ENCODE measurements around the gene ARG2.

The ARG2 gene

GRCh38 chr14:67630186-67630585 is 10.5 kb downstream of the ARG2 start:
- no peaks in the 10 kb centered on the region for H3K79me2 ChIP-seq (ENCODE audit: control insufficient read depth, low read length)
- no peak for TF ChIP-seq EZH2phosphoT487 (IDR thresholded peaks at IDR 0.05; ENCODE audit: borderline replicate concordance, low read length)
- no peak for TF ChIP-seq CTCF (IDR thresholded peaks at IDR 0.05; ENCODE audit: low read depth, low read length, poor library complexity, severe bottlenecking)
- no peaks in the 10 kb centered on the region for H3K4me1 ChIP-seq (ENCODE audit: control insufficient read depth, low read length)
- no peaks in the 10 kb centered on the region for H4K20me1 ChIP-seq (ENCODE audit: control insufficient read depth, insufficient read depth, low read depth, low read length)
- H3K9me2 ChIP-seq (replicated peaks; ENCODE audit: control insufficient read depth, low read length): no peaks in the 10 kb centered on the region
- no peaks in the 10 kb centered on the region for H3K36me3 ChIP-seq (ENCODE audit: control insufficient read depth, low read length)
- no peak overlapping the region for H3K4me2 ChIP-seq (ENCODE audit: low read length)
- H3K27me3 ChIP-seq (ENCODE audit: control insufficient read depth, low read length): 0 out of 2 replicates have a peak, but pooled peaks cover 2% of the 10 kb centered on the region
- H3K9me3 ChIP-seq (ENCODE audit: control insufficient read depth, insufficient read depth, low read length): no peaks in the 10 kb centered on the region
- H3K4me3 ChIP-seq (ENCODE audit: low read length): no peak overlapping the region
- H3F3A ChIP-seq (ENCODE audit: control insufficient read depth, insufficient read depth): no peaks in the 10 kb centered on the region
- H3K27ac ChIP-seq (ENCODE audit: low read depth, low read length): no peak overlapping the region

- Histone ChIP-seq H4K20me1 (ENCODE audit: control insufficient read depth, insufficient read depth, low read depth, low read length) (no peaks in the 10 kb centered on the region), H3F3A (ENCODE audit: control insufficient read depth, insufficient read depth) (no peaks in the 10 kb centered on the region), H3K4me3 (ENCODE audit: low read length) (no peak overlapping the region), H3K27me3 (ENCODE audit: control insufficient read depth, low read length) (0 out of 2 replicates have a peak, but pooled peaks cover 2% of the 10 kb centered on the region), H3K27ac (ENCODE audit: low read depth, low read length) (no peak overlapping the region), H3K9me2 (replicated peaks; ENCODE audit: control insufficient read depth, low read length) (no peaks in the 10 kb centered on the region), H3K4me1 (ENCODE audit: control insufficient read depth, low read length) (peaks cover 1% of the 10 kb centered on the region), H3K9me3 (ENCODE audit: control insufficient read depth, insufficient read depth, low read length) (no peaks in the 10 kb centered on the region), H3K36me3 (ENCODE audit: control insufficient read depth, low read length) (no peaks in the 10 kb centered on the region), H3K4me2 (ENCODE audit: low read length) (no peak overlapping the region), H3K79me2 (ENCODE audit: control insufficient read depth, low read length) (no peaks in the 10 kb centered on the region)
- TF ChIP-seq EZH2phosphoT487 (IDR thresholded peaks at IDR 0.05; ENCODE audit: borderline replicate concordance, low read length) (no peak), CTCF (IDR thresholded peaks at IDR 0.05; ENCODE audit: low read depth, low read length, poor library complexity, severe bottlenecking) (no peak)
Measured at GRCh38 chr14:67630938-67631337, 11.2 kb downstream of the ARG2 start.

- no peak for TF ChIP-seq EZH2phosphoT487 (IDR thresholded peaks at IDR 0.05; ENCODE audit: borderline replicate concordance, low read length)
- no peak for TF ChIP-seq CTCF (IDR thresholded peaks at IDR 0.05; ENCODE audit: low read depth, low read length, poor library complexity, severe bottlenecking)
- Histone ChIP-seq H4K20me1 (ENCODE audit: control insufficient read depth, insufficient read depth, low read depth, low read length) (no peaks in the 10 kb centered on the region), H3F3A (ENCODE audit: control insufficient read depth, insufficient read depth) (no peaks in the 10 kb centered on the region), H3K4me1 (ENCODE audit: control insufficient read depth, low read length) (peaks cover 10% of the 10 kb centered on the region), H3K36me3 (ENCODE audit: control insufficient read depth, low read length) (no peaks in the 10 kb centered on the region), H3K27me3 (ENCODE audit: control insufficient read depth, low read length) (0 out of 2 replicates have a peak, but pooled peaks cover 2% of the 10 kb centered on the region), H3K4me2 (ENCODE audit: low read length) (no peak overlapping the region), H3K9me3 (ENCODE audit: control insufficient read depth, insufficient read depth, low read length) (no peaks in the 10 kb centered on the region), H3K79me2 (ENCODE audit: control insufficient read depth, low read length) (no peaks in the 10 kb centered on the region), H3K4me3 (ENCODE audit: low read length) (no peak overlapping the region), H3K27ac (ENCODE audit: low read depth, low read length) (no peak overlapping the region), H3K9me2 (replicated peaks; ENCODE audit: control insufficient read depth, low read length) (no peaks in the 10 kb centered on the region)
Measured at GRCh38 chr14:67633451-67634147, 13.9 kb downstream of the ARG2 start.
